Esophagus muscularis mucosa (tissue), 4 donors: ENCODE results near the gene OSBPL3. TPM values are rescaled to one million over a fixed set of nuclear protein-coding genes. Genes with fewer than 3 reads are reported as not detected.

Experiments used
- DNase-seq: peaks from one replicate; pipeline ENCODE4 v3.0.0-alpha.2; 2017; ENCODE audit errors: extremely low spot score
- H3K27ac ChIP-seq, 4 donors: fragments of 200-600 bp; sonication (generic); replicated peaks in 1 of 4; 1 replicate in 3 of 4; 2 replicates in 1 of 4; pipeline ENCODE4 v1.5.1; 2016 to 2019; ENCODE audit warnings: mild to moderate bottlenecking in 1 of 4
- H3K27me3 ChIP-seq, 4 donors: fragments of 200-600 bp; sonication (generic); one replicate each; pipeline versions ENCODE4 v1.5.1 to v1.6.0; 2016 to 2019
- H3K36me3 ChIP-seq, 4 donors: fragments of 200-600 bp; sonication (generic); one replicate each; pipeline ENCODE4 v1.5.1; 2016 to 2019
- H3K4me1 ChIP-seq, 4 donors: fragments of 200-600 bp; sonication (generic); one replicate each; pipeline ENCODE4 v1.5.1; 2016 to 2019
- H3K4me3 ChIP-seq, 4 donors: fragments of 200-600 bp; sonication (generic); 1 replicate in 2 of 4; 2 replicates in 2 of 4; pipeline ENCODE4 v1.5.1; 2016 to 2019; ENCODE audit warnings: mild to moderate bottlenecking in 4 of 4, moderate library complexity in 1 of 4
- H3K9me3 ChIP-seq, 4 donors: fragments of 200-600 bp; sonication (generic); 1 replicate in 3 of 4; 2 replicates in 1 of 4; pipeline ENCODE4 v1.5.1; 2016 to 2019
- CTCF ChIP-seq, 3 experiments: fragments of 200-600 bp in 2 of 3; fragments of 450-650 bp in 1 of 3; sonication (generic) in 2 of 3; IDR thresholded peaks; one replicate each; pipeline ENCODE4 v1.5.1; 2017 to 2019; ENCODE audit warnings: antibody characterized with exemption in 3 of 3, mild to moderate bottlenecking in 2 of 3, moderate library complexity in 1 of 3
- EP300 ChIP-seq: sonication (generic); formaldehyde crosslinking; IDR thresholded peaks from one replicate; pipeline ENCODE4 v1.6.1; 2017; ENCODE audit warnings: antibody characterized with exemption
- POLR2A ChIP-seq: fragments of 450-650 bp; IDR thresholded peaks from one replicate; pipeline ENCODE4 v1.6.1; 2017; ENCODE audit warnings: antibody characterized with exemption, moderate library complexity, mild to moderate bottlenecking, low read depth
- POLR2AphosphoS5 ChIP-seq, 2 donors: sonication (generic); formaldehyde crosslinking; IDR thresholded peaks; one replicate each; pipeline ENCODE4 v1.6.1; 2017; ENCODE audit warnings: antibody characterized with exemption in 2 of 2
- WGBS: methylation state at CpG from one replicate; pipeline ENCODE4 v1.1.5; 2018; 5-methylcytosine and 5-hydroxymethylcytosine counted together
- intact Hi-C: fragments of 100-400 bp; cut with DNase I; formaldehyde crosslinking; loops from one replicate; pipeline ENCODE4 v1.15.1; 2023
- total RNA-seq, 4 donors: library from RNA; depleted of rRNA; stranded (reverse); fragments of >200 nt; gene quantifications; one replicate each; pipeline versions ENCODE4 v1.1.0 to v1.2.1, GENCODE V29; 2016

OSBPL3 gene
- total RNA-seq, 4 donors from 2014 or later, result 2.6 to 4.6 (median 3.3) TPM

GRCh38 chr7:24827589-24827988, 152.4 kb downstream of the OSBPL3 start:
- intact Hi-C loops, result loop anchor here (5.0 kb wide), 1 partner anchor 155 kb away; the partner anchor contains the start of gene OSBPL3
- DNase-seq, result no peak

GRCh38 chr7:24827027-24827426, 153.0 kb downstream of the OSBPL3 start:
- Histone ChIP-seq H3K36me3 (no peaks in the 10 kb centered on the region), H3K9me3 (no peaks in the 10 kb centered on the region), H3K4me3 (no peak overlapping the region), H3K27ac (peak overlapping the region in 1 of 4 donors; percentile 5), H3K4me1 (peaks cover 20 to 69% (median 47%) of the 10 kb centered on the region in 4 donors), H3K27me3 (no peaks in the 10 kb centered on the region)
- intact Hi-C loops, result loop anchor here (5.0 kb wide), 1 partner anchor 155 kb away; the partner anchor contains the start of gene OSBPL3
- DNase-seq, result no peak
- TF ChIP-seq POLR2A (no peak), POLR2AphosphoS5 (IDR thresholded peaks at IDR 0.05) (no peak), EP300 (no peak), CTCF (IDR thresholded peaks at IDR 0.05) (no peak)
- WGBS, result 91% methylated on average over 2 of the region's 2 CpGs

More at GRCh38 chr7:24827589-24827988, 152.4 kb downstream of the OSBPL3 start:
- H3K4me1 ChIP-seq, result peaks cover 20 to 69% (median 47%) of the 10 kb centered on the region in 4 donors
- H3K27ac ChIP-seq, result peak overlapping the region in 1 of 4 donors; percentile 5
- H3K27me3 ChIP-seq, result no peaks in the 10 kb centered on the region
- 94% methylated on average over 1 of the region's 1 CpG for whole genome bisulfite sequencing
- H3K9me3 ChIP-seq, result no peaks in the 10 kb centered on the region
- no peak for TF ChIP-seq EP300
- TF ChIP-seq CTCF (IDR thresholded peaks at IDR 0.05), result no peak
- no peak for TF ChIP-seq POLR2AphosphoS5 (IDR thresholded peaks at IDR 0.05)
- TF ChIP-seq POLR2A, result no peak
- H3K4me3 ChIP-seq, result no peak overlapping the region
- no peaks in the 10 kb centered on the region for H3K36me3 ChIP-seq

GRCh38 chr7:24826662-24827020, 153.3 kb downstream of the OSBPL3 start:
- intact Hi-C loops, result loop anchor here (5.0 kb wide), 1 partner anchor 156 kb away; the partner anchor contains the start of gene OSBPL3
- DNase-seq, result no peak
- H3K36me3 ChIP-seq, result no peaks in the 10 kb centered on the region
- WGBS, result 86% methylated on average over 7 of the region's 7 CpGs
- H3K4me3 ChIP-seq, result no peak overlapping the region
- no peaks in the 10 kb centered on the region for H3K27me3 ChIP-seq
- no peak for TF ChIP-seq EP300
- no peak for TF ChIP-seq POLR2AphosphoS5 (IDR thresholded peaks at IDR 0.05)
- no peak for TF ChIP-seq POLR2A
- no peak for TF ChIP-seq CTCF (IDR thresholded peaks at IDR 0.05)
- peak overlapping the region in 1 of 4 donors; percentile 22 for H3K27ac ChIP-seq
- H3K9me3 ChIP-seq, result no peaks in the 10 kb centered on the region
- H3K4me1 ChIP-seq, result peaks cover 20 to 69% (median 48%) of the 10 kb centered on the region in 4 donors

GRCh38 chr7:24825931-24826661, 153.9 kb downstream of the OSBPL3 start:
- no peak for DNase-seq
- no peaks in the 10 kb centered on the region for H3K9me3 ChIP-seq
- intact Hi-C loops, result loop anchor here (5.0 kb wide), 1 partner anchor 156 kb away; the partner anchor contains the start of gene OSBPL3
- WGBS, result 43% methylated on average over 6 of the region's 6 CpGs
- TF ChIP-seq CTCF (IDR thresholded peaks at IDR 0.05), result no peak
- peak overlapping the region in 3 of 4 donors; percentile 16 to 24 (median 22) for H3K27ac ChIP-seq
- H3K36me3 ChIP-seq, result no peaks in the 10 kb centered on the region
- no peak overlapping the region for H3K4me3 ChIP-seq
- H3K27me3 ChIP-seq, result no peaks in the 10 kb centered on the region
- peaks cover 23 to 69% (median 51%) of the 10 kb centered on the region in 4 donors for H3K4me1 ChIP-seq
